NCI-H2107 treated with DMSO at 0.1 percent for 48 hours (cell line): ENCODE measurements around the gene CAV2.

Experiments
- DNase-seq: peaks from one replicate; lab custom pipeline; 2025; ENCODE audit not compliant: unreplicated experiment; lab: John Stamatoyannopoulos, UW

Gene CAV2

GRCh38 chr7:116494472-116494871, 5.1 kb upstream of the CAV2 start:
- DNase-seq, result no peak

- no peak for DNase-seq
These were observed 3.8 kb upstream of the CAV2 start for GRCh38 chr7:116495736-116496135.

GRCh38 chr7:116496653-116497052, 2.9 kb upstream of the CAV2 start:
- no peak for DNase-seq

GRCh38 chr7:116497708-116498107, 1.8 kb upstream of the CAV2 start:
- no peak for DNase-seq

DNA sequence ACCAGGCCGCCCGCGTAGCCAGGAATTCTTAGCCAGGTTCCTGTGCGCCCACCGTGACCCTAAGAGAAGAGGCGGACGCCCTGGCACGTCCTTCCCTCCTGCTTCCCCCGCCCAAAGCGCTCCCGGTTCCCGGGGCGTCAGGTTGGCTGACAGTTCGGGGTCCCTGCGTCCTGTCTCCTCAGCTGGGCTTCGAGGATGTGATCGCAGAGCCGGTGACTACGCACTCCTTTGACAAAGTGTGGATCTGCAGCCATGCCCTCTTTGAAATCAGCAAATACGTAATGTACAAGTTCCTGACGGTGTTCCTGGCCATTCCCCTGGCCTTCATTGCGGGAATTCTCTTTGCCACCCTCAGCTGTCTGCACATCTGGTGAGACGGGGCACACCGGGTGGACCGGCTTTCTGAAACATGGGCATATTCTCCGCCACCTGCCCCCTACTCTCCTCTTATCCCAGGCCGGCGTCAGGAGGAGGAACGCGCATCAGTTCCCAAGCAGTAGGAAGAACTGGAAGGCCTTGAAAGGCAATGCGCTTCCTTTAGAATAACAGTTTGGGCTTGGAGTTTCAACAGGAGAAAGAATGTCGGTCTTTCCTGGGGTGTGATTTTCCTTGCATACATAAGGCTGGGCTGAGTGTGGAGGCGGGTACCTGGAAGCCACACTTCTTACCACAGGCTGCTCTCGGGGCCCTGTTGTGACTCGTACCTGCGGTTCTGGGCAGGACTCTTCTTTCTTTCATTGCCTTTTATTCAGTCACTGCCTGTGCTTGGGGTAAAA, 728 bp downstream of the CAV2 start:
- no peak for DNase-seq

- DNase-seq, result no peak
These were observed 2.1 kb downstream of the CAV2 start for GRCh38 chr7:116501425-116502167.

GRCh38 chr7:116502201-116503096, 2.9 kb downstream of the CAV2 start:
- no peak for DNase-seq

GRCh38 chr7:116503835-116504234, 4.3 kb downstream of the CAV2 start:
- DNase-seq, result no peak

DNA sequence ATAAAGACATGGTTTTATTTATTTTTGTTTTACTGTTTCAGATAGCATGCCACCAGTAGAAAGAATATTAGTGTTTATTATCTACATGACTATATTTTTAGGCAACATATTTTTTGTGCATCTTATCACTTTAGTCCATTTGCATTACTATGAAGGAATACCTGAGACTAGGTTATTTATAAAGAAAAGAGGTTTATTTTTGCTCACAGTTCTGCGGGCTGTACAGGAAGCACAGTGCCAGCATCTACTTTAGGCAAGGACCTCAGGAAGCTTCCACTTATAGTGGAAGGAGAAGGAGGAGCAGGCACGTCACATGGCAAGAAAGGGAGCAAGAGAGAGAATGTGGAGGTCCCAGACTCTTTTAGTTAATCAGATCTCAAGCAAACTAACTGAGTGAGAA, 5.7 kb downstream of the CAV2 start:
- DNase-seq, result no peak

DNA sequence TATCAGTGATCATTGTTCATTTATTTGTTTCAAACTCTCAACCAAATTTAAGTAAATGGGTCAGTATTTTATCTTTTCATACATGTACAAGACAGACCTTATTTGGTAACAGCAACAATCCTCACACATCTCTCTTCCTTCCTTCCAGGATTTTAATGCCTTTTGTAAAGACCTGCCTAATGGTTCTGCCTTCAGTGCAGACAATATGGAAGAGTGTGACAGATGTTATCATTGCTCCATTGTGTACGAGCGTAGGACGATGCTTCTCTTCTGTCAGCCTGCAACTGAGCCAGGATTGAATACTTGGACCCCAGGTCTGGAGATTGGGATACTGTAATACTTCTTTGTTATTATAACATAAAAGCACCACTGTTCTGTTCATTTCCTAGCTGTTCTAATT, 6.3 kb downstream of the CAV2 start:
- no peak for DNase-seq

- no peak for DNase-seq
These were observed 10.5 kb downstream of the CAV2 start for GRCh38 chr7:116509982-116510579.

DNA sequence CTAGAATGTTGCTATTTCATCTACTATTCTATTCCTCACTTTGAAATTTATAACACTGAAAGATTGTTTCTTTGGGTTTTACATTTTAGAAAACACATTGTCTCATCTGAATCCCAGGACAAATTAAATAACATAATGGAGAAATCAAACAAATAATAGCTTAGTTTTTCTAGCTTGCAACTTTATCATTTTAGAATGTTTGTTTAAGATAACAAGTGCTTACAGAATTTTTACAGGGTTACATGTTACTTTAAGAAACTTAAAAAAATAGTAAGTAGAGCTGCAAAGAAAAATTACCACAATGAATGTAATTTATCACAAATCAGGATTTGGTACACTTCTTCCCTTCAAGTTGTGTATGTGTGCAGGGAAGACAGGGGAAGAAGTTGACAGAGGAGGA, 11.3 kb downstream of the CAV2 start:
- no peak for DNase-seq

- peak; percentile 72 for DNase-seq
These were observed 12.3 kb downstream of the CAV2 start for GRCh38 chr7:116511552-116512519.

GRCh38 chr7:116512520-116513188, 13.1 kb downstream of the CAV2 start:
- no peak for DNase-seq

GRCh38 chr7:116515584-116515983, 16.0 kb downstream of the CAV2 start:
- DNase-seq, result no peak

GRCh38 chr7:116516324-116516723, 16.8 kb downstream of the CAV2 start:
- no peak for DNase-seq

GRCh38 chr7:116517626-116518025, 18.1 kb downstream of the CAV2 start:
- no peak for DNase-seq

- DNase-seq, result no peak
These were observed 19.4 kb downstream of the CAV2 start for GRCh38 chr7:116518961-116519360.

DNA sequence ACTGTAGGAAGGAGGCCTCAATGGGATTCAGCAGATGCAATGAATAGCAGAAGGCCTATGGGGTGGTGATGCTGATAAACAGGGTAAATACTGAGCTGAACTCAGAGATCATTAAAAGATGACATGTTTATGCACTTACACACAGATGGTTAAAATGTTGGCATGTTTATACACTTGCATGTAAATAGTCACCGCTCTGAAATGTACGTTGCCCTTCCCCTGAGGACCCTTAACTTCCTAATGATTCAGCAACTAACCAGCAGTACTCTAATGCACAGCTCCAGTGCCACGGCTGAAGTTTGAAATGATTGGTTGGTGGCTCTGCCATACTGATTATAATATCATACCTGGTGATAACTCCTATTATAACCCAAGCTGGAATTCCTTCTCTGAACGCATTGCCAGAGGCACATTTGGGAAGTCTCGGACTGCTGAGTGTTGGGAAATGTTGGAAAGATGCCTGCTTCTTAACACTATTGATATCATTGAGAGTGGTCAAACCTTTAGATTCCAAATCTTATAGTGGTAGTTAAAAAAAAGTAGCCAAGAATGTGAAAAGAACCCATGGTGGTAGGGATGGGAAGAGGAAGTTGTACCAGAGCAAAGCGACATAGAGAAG, 21.6 kb downstream of the CAV2 start:
- no peak for DNase-seq
